H9 (cell line): ENCODE results near the gene TAF8. TPM values are rescaled to one million over a fixed set of nuclear protein-coding genes. Genes with fewer than 3 reads are reported as not detected.

Source experiments
- DNase-seq: peaks from one replicate; pipeline ENCODE4 v3.0.0-alpha.2; 2017
- H2AFZ ChIP-seq: one replicate; pipeline ENCODE4 v1.6.1; 2013; ENCODE audit warnings: mild to moderate bottlenecking, low read length, control low read depth, moderate library complexity
- H2AK5ac ChIP-seq: 2 replicates; pipeline ENCODE4 v1.6.1; 2013; ENCODE audit warnings: low read length, control low read depth, mixed read lengths; ENCODE audit not compliant: insufficient read length
- H2BK120ac ChIP-seq: one replicate; pipeline ENCODE4 v1.6.1; 2013; ENCODE audit warnings: low read depth, mild to moderate bottlenecking, low read length, control low read depth, inconsistent platforms; ENCODE audit not compliant: poor library complexity, severe bottlenecking
- H2BK12ac ChIP-seq: 2 replicates; pipeline ENCODE4 v1.6.1; 2013; ENCODE audit warnings: low read length, control low read depth, mixed read lengths, low read depth; ENCODE audit not compliant: insufficient read length
- H2BK15ac ChIP-seq: 2 replicates; pipeline ENCODE4 v1.6.1; 2013; ENCODE audit warnings: low read depth, low read length, control low read depth
- H2BK20ac ChIP-seq: one replicate; pipeline ENCODE4 v1.6.1; 2013; ENCODE audit warnings: low read depth, mild to moderate bottlenecking, low read length, control low read depth, inconsistent platforms; ENCODE audit not compliant: poor library complexity, severe bottlenecking
- H2BK5ac ChIP-seq: 2 replicates; pipeline ENCODE4 v1.6.1; 2013; ENCODE audit warnings: low read length, control low read depth, mixed read lengths; ENCODE audit not compliant: insufficient read length
- H3K14ac ChIP-seq: 2 replicates; pipeline ENCODE4 v1.6.1; 2013; ENCODE audit warnings: low read length, control low read depth; ENCODE audit not compliant: insufficient read depth
- H3K18ac ChIP-seq: 2 replicates; pipeline ENCODE4 v1.6.1; 2013; ENCODE audit warnings: low read depth, mild to moderate bottlenecking, mixed read lengths, low read length, control low read depth; ENCODE audit not compliant: insufficient read length
- H3K23ac ChIP-seq: 2 replicates; pipeline ENCODE4 v1.6.1; 2013; ENCODE audit warnings: low read length, control low read depth, mixed read lengths, low read depth; ENCODE audit not compliant: insufficient read length
- H3K23me2 ChIP-seq: 2 replicates; pipeline ENCODE4 v1.6.1; 2013; ENCODE audit warnings: low read depth, mild to moderate bottlenecking, mixed read lengths, low read length, control low read depth; ENCODE audit not compliant: insufficient read length, poor library complexity, severe bottlenecking
- H3K27ac ChIP-seq: 2 replicates; pipeline ENCODE4 v1.5.1; 2013; ENCODE audit warnings: low read length, control low read depth, mixed read lengths, low read depth; ENCODE audit not compliant: insufficient read length
- H3K27me3 ChIP-seq: 2 replicates; pipeline ENCODE4 v1.6.1; 2013; ENCODE audit warnings: low read length, control low read depth, inconsistent platforms; ENCODE audit not compliant: insufficient read depth
- H3K4ac ChIP-seq: 2 replicates; pipeline ENCODE4 v1.6.1; 2013; ENCODE audit warnings: low read depth, mild to moderate bottlenecking, control low read depth, inconsistent platforms, low read length, moderate library complexity
- H3K4me1 ChIP-seq: 2 replicates; pipeline ENCODE4 v1.6.1; 2013; ENCODE audit warnings: low read length, control low read depth, inconsistent platforms; ENCODE audit not compliant: insufficient read depth
- H3K4me2 ChIP-seq: 2 replicates; pipeline ENCODE4 v1.6.1; 2013; ENCODE audit warnings: low read length, control low read depth, mixed read lengths; ENCODE audit not compliant: insufficient read length, insufficient read depth
- H3K56ac ChIP-seq: 2 replicates; pipeline ENCODE4 v1.6.1; 2013; ENCODE audit warnings: low read depth, mild to moderate bottlenecking, mixed read lengths, low read length, control low read depth; ENCODE audit not compliant: insufficient read length
- H3K79me1 ChIP-seq: 2 replicates; pipeline ENCODE4 v1.6.1; 2013; ENCODE audit warnings: low read depth, mild to moderate bottlenecking, moderate library complexity, low read length, control low read depth, inconsistent platforms; ENCODE audit not compliant: insufficient read depth, poor library complexity, severe bottlenecking
- H3K79me2 ChIP-seq: 2 replicates; pipeline ENCODE4 v1.6.1; 2013; ENCODE audit warnings: low read length, control low read depth, inconsistent platforms; ENCODE audit not compliant: insufficient read depth
- H3K9ac ChIP-seq: 2 replicates; pipeline ENCODE4 v1.6.1; 2013; ENCODE audit warnings: low read length, control low read depth, mixed read lengths; ENCODE audit not compliant: insufficient read length; ENCODE audit errors: extremely low read depth
- H3K9me3 ChIP-seq: one replicate; pipeline ENCODE4 v1.6.1; 2013; ENCODE audit warnings: low read depth, low read length, inconsistent platforms; ENCODE audit not compliant: control insufficient read depth
- H3T11ph ChIP-seq: one replicate; pipeline ENCODE4 v1.6.1; 2013; ENCODE audit warnings: mild to moderate bottlenecking, low read length, control low read depth, inconsistent platforms
- H4K20me1 ChIP-seq: one replicate; pipeline ENCODE4 v1.6.1; 2013; ENCODE audit not compliant: control insufficient read depth, insufficient read length, insufficient read depth
- H4K5ac ChIP-seq: 2 replicates; pipeline ENCODE4 v1.6.1; 2013; ENCODE audit warnings: low read depth, mild to moderate bottlenecking, mixed read lengths, low read length, control low read depth; ENCODE audit not compliant: insufficient read length
- H4K8ac ChIP-seq: replicated peaks from 2 replicates; pipeline ENCODE4 v1.6.1; 2013; ENCODE audit warnings: low read length, control low read depth, mixed read lengths, low read depth; ENCODE audit not compliant: insufficient read length
- H4K91ac ChIP-seq: 2 replicates; pipeline ENCODE4 v1.6.1; 2013; ENCODE audit warnings: low read depth, mild to moderate bottlenecking, moderate library complexity, mixed read lengths, low read length, control low read depth; ENCODE audit not compliant: insufficient read length
- H3K27ac Mint-ChIP-seq, 3 experiments: 2 replicates in 2 of 3; 3 replicates in 1 of 3; pipeline ENCODE4 v1.8.0; 2020 to 2021; ENCODE audit warnings: mixed read lengths in 3 of 3, mild to moderate bottlenecking in 1 of 3, moderate library complexity in 1 of 3
- H3K27me3 Mint-ChIP-seq: 2 replicates; pipeline ENCODE4 v1.8.0; 2021; ENCODE audit warnings: low read depth, mild to moderate bottlenecking, moderate library complexity, mixed read lengths
- H3K36me3 Mint-ChIP-seq, 3 experiments: 2 replicates in 2 of 3; 3 replicates in 1 of 3; pipeline ENCODE4 v1.8.0; 2020 to 2021; ENCODE audit warnings: low read depth in 3 of 3, mixed read lengths in 3 of 3; ENCODE audit not compliant: insufficient read depth in 1 of 3
- H3K4me1 Mint-ChIP-seq, 2 experiments: 2 replicates each; pipeline ENCODE4 v1.8.0; 2020; ENCODE audit warnings: mixed read lengths in 2 of 2
- H3K4me3 Mint-ChIP-seq, 2 experiments: 2 replicates in 1 of 2; 3 replicates in 1 of 2; pipeline ENCODE4 v1.8.0; 2020 to 2021; ENCODE audit warnings: mild to moderate bottlenecking in 2 of 2, mixed read lengths in 2 of 2, moderate library complexity in 1 of 2
- H3K9me3 Mint-ChIP-seq, 2 experiments: 2 replicates in 1 of 2; 3 replicates in 1 of 2; pipeline ENCODE4 v1.8.0; 2020; ENCODE audit warnings: mild to moderate bottlenecking in 2 of 2, mixed read lengths in 2 of 2, moderate library complexity in 1 of 2
- CTCF ChIP-seq: fragments of 200-600 bp; sonication (generic); conservative IDR thresholded peaks from 3 replicates; pipeline ENCODE4 v1.8.0; 2021; ENCODE audit warnings: antibody characterized with exemption, mild to moderate bottlenecking
- WGBS: extraction: QIAGEN DNeasy Blood & Tissue Kit; methylation state at CpG from one replicate; pipeline ENCODE4 v1.1.7; 2013; ENCODE audit warnings: missing lambda C conversion rate, low lambda C conversion rate, mixed read lengths; ENCODE audit not compliant: insufficient read length; ENCODE audit errors: extremely low coverage; 5-methylcytosine and 5-hydroxymethylcytosine counted together
- total RNA-seq: library from RNA; stranded (reverse); gene quantifications from 2 replicates; pipeline ENCODE4 v1.2.1, GENCODE V29; 2021

The TAF8 gene
- total RNA-seq, 1 experiment from 2014 or later: 30.4 TPM

- Mint-ChIP-seq H3K9me3 (no peaks in the 10 kb centered on the region; a peak in 1 of 5 replicates), H3K27me3 (peaks cover 57% of the 10 kb centered on the region), H3K4me3 (no peak overlapping the region), H3K4me1 (peaks cover 35 to 48% of the 10 kb centered on the region in 2 experiments), H3K27ac (peak overlapping the region in 1 of 3 experiments; percentile 36; a peak in 2 of 7 replicates), H3K36me3 (no peaks in the 10 kb centered on the region; a peak in 2 of 7 replicates)
- H4K8ac ChIP-seq: no peak overlapping the region
- no peak overlapping the region for H4K5ac ChIP-seq
- H3K9me3 ChIP-seq: no peaks in the 10 kb centered on the region
- no peak overlapping the region for H3K23ac ChIP-seq
- peaks cover 2% of the 10 kb centered on the region for H4K20me1 ChIP-seq
- H2AFZ ChIP-seq: no peak overlapping the region
- no peak overlapping the region for H2BK12ac ChIP-seq
- H3K18ac ChIP-seq: no peak overlapping the region
- H2BK15ac ChIP-seq: no peak overlapping the region
- H3K14ac ChIP-seq: no peak overlapping the region; the same call in 1 of the 2 replicates
- H3K4ac ChIP-seq: no peak overlapping the region
- H2BK120ac ChIP-seq: no peak overlapping the region
- H3K9ac ChIP-seq: no peak overlapping the region
- H2BK20ac ChIP-seq: no peak overlapping the region
- peaks cover 3% of the 10 kb centered on the region; the same call in 1 of the 2 replicates for H3K4me1 ChIP-seq
- no CpG with 5 or more reads among the region's 7 CpGs for WGBS
- TF ChIP-seq CTCF: no peak
- H3K79me2 ChIP-seq: no peaks in the 10 kb centered on the region
- no peak overlapping the region for H3T11ph ChIP-seq
- no peak overlapping the region for H3K27ac ChIP-seq
- no peak overlapping the region for H2AK5ac ChIP-seq
- H3K79me1 ChIP-seq: no peaks in the 10 kb centered on the region
- no peak overlapping the region for H3K4me2 ChIP-seq
- no peak overlapping the region for H2BK5ac ChIP-seq
- peaks cover 3% of the 10 kb centered on the region for H3K23me2 ChIP-seq
- peaks cover 19% of the 10 kb centered on the region for H3K27me3 ChIP-seq
- H4K91ac ChIP-seq: no peak overlapping the region
- DNase-seq: no peak
- no peak overlapping the region for H3K56ac ChIP-seq
These were observed 8.8 kb upstream of the TAF8 start for GRCh38 chr6:42041481-42042053.
